Neuronal stem cell (in vitro differentiated cells): Measurements from ENCODE around the gene NSRP1.

ENCODE experiments used
- DNase-seq: peaks from one replicate; pipeline ENCODE4 v3.0.0-alpha.2; 2013; ENCODE audit warnings: low spot score
- H2AFZ ChIP-seq: one replicate; pipeline ENCODE4 v1.6.1; 2013; ENCODE audit warnings: mild to moderate bottlenecking, low read length, inconsistent platforms
- H2AK5ac ChIP-seq: 2 replicates; pipeline ENCODE4 v1.6.1; 2013; ENCODE audit warnings: low read depth, mild to moderate bottlenecking, inconsistent platforms, low read length, moderate library complexity, mixed read lengths
- H2BK120ac ChIP-seq: 2 replicates; pipeline ENCODE4 v1.6.1; 2013; ENCODE audit warnings: low read depth, mild to moderate bottlenecking, inconsistent platforms, low read length, moderate library complexity, mixed read lengths
- H2BK12ac ChIP-seq: one replicate; pipeline ENCODE4 v1.6.1; 2013; ENCODE audit warnings: low read length, inconsistent platforms
- H2BK15ac ChIP-seq: 2 replicates; pipeline ENCODE4 v1.6.1; 2013; ENCODE audit warnings: mild to moderate bottlenecking, low read length, inconsistent platforms, mixed read lengths
- H2BK5ac ChIP-seq: one replicate; pipeline ENCODE4 v1.6.1; 2013; ENCODE audit warnings: inconsistent platforms, mild to moderate bottlenecking, low read length, moderate library complexity
- H3K14ac ChIP-seq: one replicate; pipeline ENCODE4 v1.6.1; 2013; ENCODE audit warnings: low read length, inconsistent platforms
- H3K18ac ChIP-seq: 2 replicates; pipeline ENCODE4 v1.6.1; 2013; ENCODE audit warnings: low read length, inconsistent platforms
- H3K23ac ChIP-seq: 2 replicates; pipeline ENCODE4 v1.6.1; 2013; ENCODE audit warnings: low read depth, mild to moderate bottlenecking, mixed read lengths, low read length, inconsistent platforms; ENCODE audit not compliant: poor library complexity
- H3K27ac ChIP-seq: replicated peaks from 3 replicates; pipeline ENCODE4 v1.5.1; 2013; ENCODE audit warnings: low read length, inconsistent platforms
- H3K27me3 ChIP-seq, 3 experiments: 2 replicates each; pipeline ENCODE4 v1.6.1; 2013; ENCODE audit warnings: low read length in 3 of 3, mild to moderate bottlenecking in 2 of 3, inconsistent platforms in 1 of 3, low read depth in 1 of 3, mixed read lengths in 1 of 3, moderate library complexity in 1 of 3; ENCODE audit not compliant: control insufficient read depth in 3 of 3, insufficient read depth in 3 of 3
- H3K36me3 ChIP-seq, 2 donors: replicated peaks in 1 of 2; 2 replicates each; pipeline ENCODE4 v1.6.1; 2013; ENCODE audit warnings: low read length in 2 of 2; ENCODE audit not compliant: control insufficient read depth in 2 of 2, insufficient read depth in 2 of 2
- H3K4ac ChIP-seq: 2 replicates; pipeline ENCODE4 v1.6.1; 2013; ENCODE audit warnings: inconsistent platforms, mild to moderate bottlenecking, low read length, moderate library complexity
- H3K4me1 ChIP-seq, 2 donors: 1 replicate in 1 of 2; 2 replicates in 1 of 2; pipeline ENCODE4 v1.6.1; 2013; ENCODE audit warnings: low read length in 2 of 2, low read depth in 1 of 2; ENCODE audit not compliant: control insufficient read depth in 2 of 2, insufficient read depth in 1 of 2
- H3K4me2 ChIP-seq: one replicate; pipeline ENCODE4 v1.6.1; 2013; ENCODE audit warnings: mild to moderate bottlenecking, low read length, inconsistent platforms; ENCODE audit not compliant: insufficient read depth, poor library complexity, severe bottlenecking
- H3K4me3 ChIP-seq, 2 donors: 2 replicates each; pipeline ENCODE4 v1.5.1; 2013; ENCODE audit warnings: low read length in 2 of 2, mild to moderate bottlenecking in 2 of 2, inconsistent platforms in 1 of 2, moderate library complexity in 1 of 2
- H3K79me1 ChIP-seq: one replicate; pipeline ENCODE4 v1.6.1; 2013; ENCODE audit warnings: low read depth, mild to moderate bottlenecking, inconsistent platforms, low read length, moderate library complexity
- H3K9ac ChIP-seq: one replicate; pipeline ENCODE4 v1.6.1; 2013; ENCODE audit warnings: mild to moderate bottlenecking, low read depth, low read length, inconsistent platforms; ENCODE audit not compliant: poor library complexity
- H3K9me3 ChIP-seq, 2 donors: replicated peaks in 1 of 2; 2 replicates each; pipeline versions ENCODE3 to v1.6.1; 2013; ENCODE audit warnings: low read length in 2 of 2, mild to moderate bottlenecking in 2 of 2, inconsistent platforms in 1 of 2, low read depth in 1 of 2, mixed read lengths in 1 of 2, moderate library complexity in 1 of 2; ENCODE audit not compliant: control insufficient read depth in 2 of 2, insufficient read depth in 1 of 2
- H4K8ac ChIP-seq: one replicate; pipeline ENCODE4 v1.6.1; 2013; ENCODE audit warnings: low read depth, mild to moderate bottlenecking, inconsistent platforms, low read length, moderate library complexity
- H4K91ac ChIP-seq: one replicate; pipeline ENCODE4 v1.6.1; 2013; ENCODE audit warnings: low read length, low read depth, mild to moderate bottlenecking, inconsistent platforms; ENCODE audit not compliant: poor library complexity
- WGBS, 2 donors: extraction: QIAGEN DNeasy Blood & Tissue Kit; methylation state at CpG; one replicate each; pipeline ENCODE4 v1.1.7; 2013; ENCODE audit warnings: missing lambda C conversion rate in 2 of 2, mixed read lengths in 1 of 2; ENCODE audit not compliant: insufficient read length in 2 of 2, insufficient replicate concordance in 1 of 2; ENCODE audit errors: extremely low coverage in 2 of 2; 5-methylcytosine and 5-hydroxymethylcytosine counted together

The NSRP1 gene

DNA sequence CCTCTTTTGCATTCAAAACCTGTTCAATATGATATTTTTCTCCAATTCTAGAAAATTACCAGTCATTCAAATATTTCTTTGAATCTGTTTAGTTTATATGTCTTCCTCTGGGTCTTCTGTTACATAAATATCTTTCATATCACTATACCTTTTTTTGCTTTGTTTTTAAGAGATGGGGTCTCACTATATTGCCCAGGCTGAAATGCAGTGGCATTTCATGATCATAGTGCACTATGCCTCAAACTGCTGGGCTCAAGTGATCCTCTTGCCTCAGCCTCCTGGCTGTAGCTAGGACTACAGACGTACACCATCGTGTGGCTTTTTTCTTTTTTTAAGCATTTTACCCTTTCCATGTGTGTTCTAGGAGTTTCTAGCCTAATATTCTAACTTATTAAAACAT, 38.8 kb downstream of the NSRP1 start:
- DNase-seq: no peak
- H3K9me3 ChIP-seq: peaks cover 0 to 16% of the 10 kb centered on the region in 2 donors
- H3K27me3 ChIP-seq: no peaks in the 10 kb centered on the region
- H3K27ac ChIP-seq: no peak overlapping the region
- H3K4me1 ChIP-seq: no peaks in the 10 kb centered on the region
- no peak overlapping the region for H3K4me2 ChIP-seq
- H3K4me3 ChIP-seq: no peak overlapping the region
- no peak overlapping the region for H3K9ac ChIP-seq
- no peak overlapping the region for H2AFZ ChIP-seq
- no peak overlapping the region for H3K14ac ChIP-seq
- no peak overlapping the region for H4K91ac ChIP-seq
- no peak overlapping the region for H2BK12ac ChIP-seq
- peaks cover 1% of the 10 kb centered on the region for H3K79me1 ChIP-seq
- no peak overlapping the region for H3K18ac ChIP-seq
- no peak overlapping the region for H3K23ac ChIP-seq
- no CpG with 5 or more reads among the region's 2 CpGs for WGBS, 2 donors
- no peak overlapping the region for H2AK5ac ChIP-seq
- no peak overlapping the region for H2BK120ac ChIP-seq
- no peak overlapping the region for H4K8ac ChIP-seq
- peaks cover 3 to 55% of the 10 kb centered on the region in 2 donors for H3K36me3 ChIP-seq
- H2BK15ac ChIP-seq: no peak overlapping the region
- no peak overlapping the region for H2BK5ac ChIP-seq
- H3K4ac ChIP-seq: no peak overlapping the region

- Histone ChIP-seq H3K4me3 (no peak overlapping the region), H4K91ac (no peak overlapping the region), H3K9ac (no peak overlapping the region), H3K18ac (no peak overlapping the region), H3K4ac (no peak overlapping the region), H2BK15ac (no peak overlapping the region), H3K79me1 (peaks cover 3% of the 10 kb centered on the region), H3K23ac (no peak overlapping the region), H2AK5ac (no peak overlapping the region), H4K8ac (no peak overlapping the region), H3K27ac (no peak overlapping the region), H2BK12ac (no peak overlapping the region), H2BK5ac (no peak overlapping the region), H2BK120ac (no peak overlapping the region), H3K27me3 (no peaks in the 10 kb centered on the region), H3K9me3 (peaks cover 0 to 22% of the 10 kb centered on the region in 2 donors), H2AFZ (no peak overlapping the region), H3K4me1 (no peaks in the 10 kb centered on the region), H3K36me3 (peaks cover 3 to 74% of the 10 kb centered on the region in 2 donors), H3K4me2 (no peak overlapping the region), H3K14ac (no peak overlapping the region)
- DNase-seq: no peak
- 100% methylated on average over 1 of the region's 3 CpGs; no CpG with 5 or more reads in 1 of the 2 donors for WGBS, 2 donors
Observed at GRCh38 chr17:30158896-30159625, 42.4 kb downstream of the NSRP1 start.

GRCh38 chr17:30160419-30161172, 44.0 kb downstream of the NSRP1 start:
- peaks cover 3 to 87% of the 10 kb centered on the region in 2 donors for H3K36me3 ChIP-seq
- WGBS, 2 donors: no CpG with 5 or more reads among the region's 3 CpGs
- H2BK5ac ChIP-seq: no peak overlapping the region
- no peak overlapping the region for H2AFZ ChIP-seq
- no peak overlapping the region for H2BK120ac ChIP-seq
- H3K9me3 ChIP-seq: peaks cover 0 to 22% of the 10 kb centered on the region in 2 donors
- no peak overlapping the region for H3K4me2 ChIP-seq
- no peak overlapping the region for H4K91ac ChIP-seq
- no peak overlapping the region for H2BK15ac ChIP-seq
- no peak for DNase-seq
- no peak overlapping the region for H4K8ac ChIP-seq
- no peak overlapping the region for H3K4me3 ChIP-seq
- no peak overlapping the region for H2BK12ac ChIP-seq
- no peak overlapping the region for H3K14ac ChIP-seq
- H3K4ac ChIP-seq: no peak overlapping the region
- no peak overlapping the region for H3K23ac ChIP-seq
- H3K27ac ChIP-seq: no peak overlapping the region
- H3K18ac ChIP-seq: no peak overlapping the region
- no peak overlapping the region for H3K9ac ChIP-seq
- H3K79me1 ChIP-seq: peaks cover 3% of the 10 kb centered on the region
- H3K27me3 ChIP-seq: no peaks in the 10 kb centered on the region
- H2AK5ac ChIP-seq: no peak overlapping the region
- H3K4me1 ChIP-seq: no peaks in the 10 kb centered on the region

- no peak overlapping the region for H4K91ac ChIP-seq
- H3K36me3 ChIP-seq: peaks cover 3 to 90% of the 10 kb centered on the region in 2 donors
- DNase-seq: no peak
- H3K4me1 ChIP-seq: no peaks in the 10 kb centered on the region
- H2AFZ ChIP-seq: no peak overlapping the region
- no peak overlapping the region for H4K8ac ChIP-seq
- no peak overlapping the region for H3K27ac ChIP-seq
- no peak overlapping the region for H3K4me2 ChIP-seq
- H2BK12ac ChIP-seq: no peak overlapping the region
- peaks cover 0 to 22% of the 10 kb centered on the region in 2 donors for H3K9me3 ChIP-seq
- H3K18ac ChIP-seq: no peak overlapping the region
- no peak overlapping the region for H3K14ac ChIP-seq
- H3K9ac ChIP-seq: no peak overlapping the region
- no peak overlapping the region for H3K23ac ChIP-seq
- no peaks in the 10 kb centered on the region for H3K27me3 ChIP-seq
- no peak overlapping the region for H2BK15ac ChIP-seq
- no peak overlapping the region for H2AK5ac ChIP-seq
- no peak overlapping the region for H2BK5ac ChIP-seq
- no peak overlapping the region for H2BK120ac ChIP-seq
- peaks cover 3% of the 10 kb centered on the region for H3K79me1 ChIP-seq
- H3K4ac ChIP-seq: no peak overlapping the region
- H3K4me3 ChIP-seq: no peak overlapping the region
Observed at GRCh38 chr17:30161601-30162000, 45.0 kb downstream of the NSRP1 start.
